ENCODE results near the gene FAM174C.

The FAM174C gene

DNA sequence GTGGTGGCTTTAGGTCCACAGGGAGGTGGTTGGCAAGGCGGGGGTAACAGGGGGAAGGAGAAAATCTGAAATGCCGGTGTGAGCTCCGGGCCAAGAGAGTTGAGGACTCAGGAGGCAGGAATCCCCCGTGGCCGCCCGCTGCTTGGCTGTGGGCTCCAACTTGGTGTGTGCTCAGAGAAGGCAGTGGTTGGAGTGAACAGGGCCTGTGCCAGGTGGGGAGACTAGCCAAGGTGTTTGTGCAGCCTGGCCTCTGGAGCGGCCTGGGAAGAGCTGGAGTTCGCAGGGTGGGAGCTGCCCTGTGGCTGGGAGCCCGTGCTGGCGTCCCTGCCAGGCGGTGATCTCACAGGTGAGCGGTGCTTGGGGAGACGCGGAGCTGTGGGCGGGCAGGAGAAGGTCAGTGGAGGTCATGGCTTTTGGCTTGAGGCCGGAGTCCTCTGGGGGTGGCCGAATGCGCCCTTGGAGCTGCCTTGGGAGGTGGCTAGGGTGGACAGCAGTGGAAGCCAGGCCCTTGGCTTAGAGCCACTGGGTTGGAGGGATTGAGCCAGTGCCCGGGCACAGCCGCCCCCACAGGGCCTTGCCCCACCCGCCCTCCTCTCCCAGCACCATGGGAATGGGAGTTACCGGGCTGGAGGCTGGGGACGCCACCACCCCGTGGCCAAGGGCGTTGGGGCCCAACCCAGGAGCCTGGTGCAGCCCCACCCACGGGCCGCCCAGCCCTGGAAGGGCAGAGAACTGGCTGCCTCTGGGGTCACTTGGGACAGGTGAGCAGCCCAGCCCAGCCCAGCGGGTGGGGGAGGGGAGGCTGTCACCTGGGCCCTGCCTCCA, 13.3 kb upstream of the FAM174C start:
- no peak for DNase-seq (ENCODE audit: low spot score)

GRCh38 chr19:1262623-1263123, 12.7 kb upstream of the FAM174C start:
- no peak for DNase-seq (ENCODE audit: low spot score)

DNA sequence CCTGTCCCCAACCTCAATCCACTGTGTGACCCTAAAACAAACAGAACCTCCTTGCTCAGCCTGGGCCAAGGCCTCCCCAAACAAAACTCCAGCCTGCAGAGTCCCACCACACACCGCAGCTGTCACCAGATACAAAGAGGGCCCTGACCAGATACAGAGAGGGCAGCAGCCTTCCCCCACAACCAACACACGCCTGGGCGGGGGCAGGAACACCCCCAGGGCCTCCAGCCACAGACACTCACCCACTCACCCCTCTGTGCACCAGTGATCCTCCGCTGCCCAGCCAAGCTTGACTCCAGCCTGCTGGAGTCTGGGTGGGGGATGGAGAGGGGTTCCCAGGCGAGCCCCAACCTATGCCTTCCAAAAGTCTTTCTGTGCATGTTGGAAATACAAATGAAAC, 12.1 kb upstream of the FAM174C start:
- no peak for DNase-seq (ENCODE audit: low spot score)

DNA sequence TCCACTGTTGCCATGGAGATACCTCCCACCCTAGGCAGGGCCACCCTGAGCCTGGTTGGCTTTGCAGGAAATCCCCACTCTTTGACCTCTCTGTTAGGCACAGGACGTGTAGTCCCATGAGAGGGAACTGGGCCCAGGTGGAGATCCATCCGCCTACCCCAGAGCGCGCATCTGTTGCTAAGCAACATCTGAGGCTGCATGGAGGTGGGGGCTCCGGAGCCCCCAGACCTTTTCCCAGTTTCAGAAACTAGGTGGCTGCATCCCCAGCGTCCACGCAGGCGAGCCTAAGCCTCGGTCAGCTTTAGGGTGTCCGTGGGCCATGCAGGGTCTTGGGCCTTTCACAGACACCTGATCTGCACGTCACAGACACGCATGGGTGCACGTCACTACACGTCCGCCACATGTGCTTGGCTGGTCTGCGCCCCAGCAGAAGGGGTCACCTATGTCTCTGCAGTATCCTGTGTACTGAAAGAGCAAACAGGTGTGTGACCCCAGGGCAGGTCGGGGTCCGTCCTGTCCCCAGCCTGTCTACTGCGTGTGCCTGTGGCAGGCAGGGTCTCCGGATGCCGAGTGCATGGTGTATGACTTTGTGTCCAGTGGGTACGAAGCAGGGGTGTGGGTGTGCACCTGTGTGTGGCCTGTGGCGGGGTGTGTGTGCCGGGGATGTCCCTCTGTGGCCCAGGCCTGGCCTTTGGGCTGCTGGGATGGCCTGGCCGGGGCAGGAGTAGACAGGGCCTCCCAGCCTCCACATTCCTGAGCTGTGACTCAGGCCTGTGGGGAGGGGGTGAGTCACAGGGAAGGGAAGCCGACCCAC, 10.3 kb upstream of the FAM174C start:
- no peak for DNase-seq (ENCODE audit: low spot score)

GRCh38 chr19:1265615-1266128, 9.7 kb upstream of the FAM174C start:
- DNase-seq (ENCODE audit: low spot score) = no peak

- DNase-seq (ENCODE audit: low spot score) = peak; percentile 91
Observed at GRCh38 chr19:1266129-1266915, 9.0 kb upstream of the FAM174C start.

GRCh38 chr19:1266916-1267476, 8.3 kb upstream of the FAM174C start:
- no peak for DNase-seq (ENCODE audit: low spot score)

DNA sequence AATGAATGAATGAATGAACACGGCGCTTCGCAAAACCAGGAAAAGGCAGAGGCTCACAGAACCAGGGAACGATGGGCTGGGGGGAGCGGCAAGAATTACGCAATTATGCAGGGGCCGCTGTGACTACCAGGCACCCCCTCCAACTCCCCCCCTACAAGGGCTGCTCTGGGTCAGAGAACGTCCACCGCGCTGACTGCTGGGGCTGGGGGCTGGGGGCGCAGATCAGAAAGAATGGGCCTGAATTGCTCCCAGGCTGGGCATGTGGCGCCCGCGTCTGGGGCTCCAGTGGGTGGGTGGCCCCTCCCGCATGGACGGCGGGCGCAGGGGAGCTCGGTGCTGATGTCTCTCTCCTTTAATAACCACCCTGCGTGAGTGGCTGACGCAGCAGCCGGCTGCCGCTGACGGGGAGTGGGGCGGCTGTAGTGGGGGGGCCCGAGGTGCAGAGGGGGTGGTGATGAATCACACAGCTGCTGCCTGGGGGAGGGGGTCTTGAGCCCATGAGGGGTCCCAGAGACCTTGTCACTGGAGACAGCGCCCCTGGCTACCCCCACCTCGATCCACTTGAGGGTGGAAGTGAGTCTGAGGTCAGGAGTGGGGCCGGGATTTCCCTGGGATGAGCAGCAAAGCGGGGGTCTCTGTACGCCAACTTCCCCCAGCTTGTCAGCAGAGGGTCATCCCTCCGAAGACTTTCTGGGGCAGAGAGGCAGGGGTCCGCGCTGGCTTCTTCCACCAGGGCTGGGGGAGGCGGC, 7.7 kb upstream of the FAM174C start:
- DNase-seq (ENCODE audit: low spot score) = no peak

DNA sequence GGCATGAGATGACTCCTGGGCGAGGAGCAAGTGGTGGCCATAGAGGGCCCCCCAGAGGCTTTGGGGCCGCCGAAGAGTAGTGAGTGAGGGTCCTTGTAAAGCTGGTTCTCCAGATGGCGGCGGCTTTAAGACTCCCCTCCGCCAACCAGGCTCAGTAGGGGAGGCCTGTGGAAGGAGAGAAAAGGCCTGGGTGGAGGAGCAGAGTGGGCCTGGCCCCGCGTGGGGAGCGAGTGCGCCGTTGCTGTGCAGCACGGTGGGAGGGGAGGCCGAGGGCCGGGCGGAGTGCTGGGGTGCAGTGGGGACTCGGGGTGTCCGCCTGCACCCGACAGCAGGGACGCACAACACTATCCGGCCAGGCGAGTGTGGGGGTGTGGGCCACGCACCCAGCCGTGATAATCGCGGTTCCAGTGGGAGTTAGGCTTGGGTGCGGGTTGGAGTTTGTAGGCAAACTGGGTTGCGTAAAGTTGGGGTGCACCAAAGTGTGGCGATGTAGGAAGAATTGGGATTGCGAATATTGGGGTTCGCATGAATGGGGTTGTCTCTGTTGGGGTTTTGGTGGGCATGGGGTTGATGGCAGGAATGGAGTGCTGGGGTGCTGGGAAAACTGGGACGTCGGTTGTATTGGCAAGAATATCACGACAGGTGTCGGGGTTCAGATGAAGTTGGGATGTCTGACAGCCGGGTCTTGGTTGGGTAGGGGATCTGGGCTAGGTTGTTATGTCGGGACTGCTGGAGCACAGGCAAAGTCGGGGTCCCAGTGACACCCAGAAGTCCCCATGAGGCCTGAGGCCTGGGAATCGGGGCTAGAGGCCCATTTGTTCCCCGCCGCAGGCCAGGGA, 6.9 kb upstream of the FAM174C start:
- no peak for DNase-seq (ENCODE audit: low spot score)

GRCh38 chr19:1269065-1269477, 6.3 kb upstream of the FAM174C start, which contains the start of gene CIRBP:
Gene CIRBP (plus strand): TSS chr19:1269332. CDS start chr19:1270934, 1,602 bp downstream.
- peak; percentile 89 for DNase-seq (ENCODE audit: low spot score)

DNA sequence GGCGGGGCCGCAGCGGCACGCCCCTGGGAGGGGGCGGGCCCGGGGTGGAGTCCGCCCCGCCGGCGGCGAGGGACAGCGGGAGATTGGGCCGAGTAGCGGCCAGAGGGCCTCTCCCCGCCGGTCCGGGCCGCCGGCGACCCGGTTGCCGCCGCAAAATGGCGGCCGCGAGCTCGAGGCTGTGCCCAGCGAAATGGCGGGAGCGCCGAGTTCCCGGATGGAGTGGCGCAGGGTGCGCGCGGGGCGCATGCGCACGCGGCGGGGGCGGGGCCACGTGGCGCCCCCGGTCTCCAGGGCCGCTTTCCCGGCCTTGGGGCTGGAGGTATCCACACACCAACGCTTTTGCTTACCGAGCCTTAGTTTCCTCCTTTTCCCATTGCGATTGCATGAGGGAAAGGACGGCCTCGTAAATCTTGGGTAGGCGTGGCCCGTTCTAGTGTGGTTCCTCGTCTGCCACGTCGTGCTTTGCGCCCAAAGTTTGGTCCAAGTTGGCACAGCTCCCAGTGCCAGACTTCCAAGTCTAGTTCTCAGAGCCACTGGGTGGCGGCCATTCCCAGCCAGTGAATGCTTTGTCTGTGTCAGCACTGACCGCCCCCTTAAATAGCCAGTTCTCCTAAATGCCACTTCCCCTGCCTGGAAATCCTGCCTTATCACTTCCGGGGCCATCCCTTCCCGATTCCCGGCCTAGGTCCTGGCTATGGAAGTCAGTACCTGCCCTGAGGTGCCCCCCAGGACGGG, 5.7 kb upstream of the FAM174C start:
- no peak for DNase-seq (ENCODE audit: low spot score)

DNA sequence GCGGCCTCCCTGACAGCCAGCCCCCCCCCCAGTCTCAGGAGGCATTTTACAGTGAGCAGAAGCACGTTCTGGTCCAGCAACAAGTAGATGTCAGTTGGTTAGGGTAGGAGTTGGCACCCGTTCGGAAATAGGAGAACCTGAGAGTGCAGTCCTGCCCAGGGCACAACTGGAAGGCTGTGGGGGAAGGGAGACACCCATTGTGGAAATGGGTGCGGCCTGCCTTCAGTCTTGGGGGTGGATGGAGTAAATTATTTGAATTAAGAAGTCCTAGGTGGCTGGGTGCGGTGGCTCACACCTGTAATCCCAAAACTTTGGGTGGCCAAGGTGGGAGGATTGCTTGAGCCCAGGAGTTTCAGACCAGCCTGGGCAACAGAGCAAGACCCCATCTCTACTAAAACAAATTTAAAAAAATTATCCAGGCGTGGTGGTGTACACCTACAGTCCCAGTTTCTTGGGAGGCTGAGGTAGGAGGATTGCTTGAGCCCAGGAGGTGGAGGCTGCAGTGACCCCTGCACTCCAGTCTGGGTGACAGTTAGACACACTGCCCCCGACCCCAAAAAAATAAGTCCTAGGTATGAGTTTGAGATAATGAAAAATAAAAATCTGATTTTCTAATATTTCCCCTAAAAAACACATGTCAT, 5.0 kb upstream of the FAM174C start:
- DNase-seq (ENCODE audit: low spot score) = no peak

DNA sequence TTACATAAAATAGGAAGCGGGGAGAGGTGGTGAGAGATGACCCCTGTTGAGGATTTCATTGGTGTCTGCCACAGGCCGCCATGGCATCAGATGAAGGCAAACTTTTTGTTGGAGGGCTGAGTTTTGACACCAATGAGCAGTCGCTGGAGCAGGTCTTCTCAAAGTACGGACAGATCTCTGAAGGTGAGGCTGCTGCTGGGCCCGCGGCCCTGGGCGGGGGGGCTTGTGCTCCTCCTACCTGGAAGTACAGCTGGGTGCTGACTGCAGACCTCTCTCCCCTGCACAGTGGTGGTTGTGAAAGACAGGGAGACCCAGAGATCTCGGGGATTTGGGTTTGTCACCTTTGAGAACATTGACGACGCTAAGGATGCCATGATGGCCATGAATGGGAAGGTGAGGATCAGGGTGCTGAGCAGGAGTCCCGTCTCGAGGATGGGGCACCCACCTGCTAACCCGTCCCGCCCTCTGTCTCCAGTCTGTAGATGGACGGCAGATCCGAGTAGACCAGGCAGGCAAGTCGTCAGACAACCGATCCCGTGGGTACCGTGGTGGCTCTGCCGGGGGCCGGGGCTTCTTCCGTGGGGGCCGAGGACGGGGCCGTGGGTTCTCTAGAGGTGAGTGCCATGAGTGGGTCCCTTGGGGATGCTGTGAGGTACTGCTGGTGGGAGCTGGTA, 4.3 kb upstream of the FAM174C start:
- DNase-seq (ENCODE audit: low spot score) = no peak

DNA sequence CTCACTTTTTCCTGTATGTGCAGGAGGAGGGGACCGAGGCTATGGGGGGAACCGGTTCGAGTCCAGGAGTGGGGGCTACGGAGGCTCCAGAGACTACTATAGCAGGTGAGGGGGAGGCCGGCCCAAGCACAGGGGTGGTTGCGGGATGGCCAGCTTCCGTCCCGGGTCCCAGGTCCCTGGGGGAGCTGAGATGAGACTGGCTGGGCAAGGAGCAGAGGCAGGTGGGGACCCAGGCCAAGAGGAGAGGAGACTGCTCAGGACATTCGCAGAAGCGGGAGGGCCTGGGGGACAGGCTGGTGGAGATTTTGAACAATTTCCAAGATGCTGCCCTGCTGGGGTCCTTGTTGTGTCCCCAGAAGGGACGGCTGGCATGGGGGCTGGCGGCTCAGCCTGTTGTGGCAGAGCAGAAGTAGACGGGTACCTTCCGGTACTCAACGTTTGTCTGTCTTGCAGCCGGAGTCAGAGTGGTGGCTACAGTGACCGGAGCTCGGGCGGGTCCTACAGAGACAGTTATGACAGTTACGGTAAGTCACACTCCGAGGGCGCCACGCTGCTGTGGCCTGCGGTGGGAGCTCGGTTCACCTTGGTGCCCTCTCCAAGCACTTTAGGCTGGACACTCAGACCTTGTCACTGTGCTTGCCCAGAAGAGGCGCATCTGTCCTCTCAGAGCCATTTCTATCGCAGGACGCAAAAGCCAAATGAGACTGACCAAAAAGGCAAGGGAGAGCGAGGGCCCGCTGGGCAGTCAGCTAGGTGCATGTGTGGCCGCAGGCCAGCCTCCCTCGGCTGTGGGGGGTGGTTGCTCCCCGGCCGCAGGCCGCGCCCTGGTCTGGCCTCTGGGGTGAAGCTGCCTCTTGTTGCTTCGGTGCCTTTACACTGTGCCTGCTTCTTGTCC, 3.6 kb upstream of the FAM174C start:
- no peak for DNase-seq (ENCODE audit: low spot score)

DNA sequence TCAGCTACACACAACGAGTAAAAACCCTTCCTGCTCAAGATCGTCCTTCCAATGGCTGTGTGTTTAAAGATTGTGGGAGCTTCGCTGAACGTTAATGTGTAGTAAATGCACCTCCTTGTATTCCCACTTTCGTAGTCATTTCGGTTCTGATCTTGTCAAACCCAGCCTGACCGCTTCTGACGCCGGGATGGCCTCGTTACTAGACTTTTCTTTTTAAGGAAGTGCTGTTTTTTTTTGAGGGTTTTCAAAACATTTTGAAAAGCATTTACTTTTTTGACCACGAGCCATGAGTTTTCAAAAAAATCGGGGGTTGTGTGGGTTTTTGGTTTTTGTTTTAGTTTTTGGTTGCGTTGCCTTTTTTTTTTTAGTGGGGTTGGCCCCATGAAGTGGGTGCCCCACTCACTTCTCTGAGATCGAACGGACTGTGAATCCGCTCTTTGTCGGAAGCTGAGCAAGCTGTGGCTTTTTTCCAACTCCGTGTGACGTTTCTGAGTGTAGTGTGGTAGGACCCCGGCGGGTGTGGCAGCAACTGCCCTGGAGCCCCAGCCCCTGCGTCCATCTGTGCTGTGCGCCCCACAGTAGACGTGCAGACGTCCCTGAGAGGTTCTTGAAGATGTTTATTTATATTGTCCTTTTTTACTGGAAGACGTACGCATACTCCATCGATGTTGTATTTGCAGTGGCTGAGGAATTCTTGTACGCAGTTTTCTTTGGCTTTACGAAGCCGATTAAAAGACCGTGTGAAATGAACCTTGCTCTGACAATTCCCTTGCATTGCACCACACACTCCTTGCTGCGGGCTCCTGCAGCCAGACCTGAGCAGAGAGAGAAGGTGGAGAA, 2.7 kb upstream of the FAM174C start:
- DNase-seq (ENCODE audit: low spot score) = no peak

Measured in HuH-7 (cell line).